GM20000 (cell line): ENCODE data around the gene DHRS13.
A peak's percentile ranks its signal among the peaks of the same experiment; 100 is the strongest.

Experiments used
- DNase-seq: peaks from one replicate; pipeline ENCODE4 v3.0.0; 2012; ENCODE audit warnings: low spot score
- TF ChIP-seq, protein P1 (sequence below): IDR thresholded peaks from 2 replicates; pipeline ENCODE4 v1.5.1; 2012; ENCODE audit warnings: mild to moderate bottlenecking, control low read depth; ENCODE audit errors: extremely low read depth, missing control alignments

DHRS13 gene

DNA sequence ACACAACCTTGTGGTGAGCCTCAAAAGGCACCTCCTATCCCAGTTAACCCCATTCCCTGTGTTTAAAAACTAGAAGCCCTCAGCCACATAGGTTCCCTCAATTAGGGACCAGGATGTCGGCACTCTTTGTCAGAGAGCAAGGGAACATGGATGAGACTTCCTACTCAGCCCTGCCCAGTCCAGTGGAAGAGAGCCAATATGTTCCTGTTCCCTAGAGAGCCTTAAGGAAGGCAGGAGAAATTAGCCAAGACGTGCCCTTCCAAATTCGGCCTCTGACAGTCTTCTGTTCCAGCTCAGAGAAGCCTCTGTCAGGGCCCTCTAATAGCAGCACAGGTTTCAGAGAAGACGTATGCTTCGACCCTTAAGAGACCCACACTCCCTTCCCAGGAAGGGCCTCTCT, 14.6 kb upstream of the DHRS13 start:
- TF ChIP-seq, protein P1, sequence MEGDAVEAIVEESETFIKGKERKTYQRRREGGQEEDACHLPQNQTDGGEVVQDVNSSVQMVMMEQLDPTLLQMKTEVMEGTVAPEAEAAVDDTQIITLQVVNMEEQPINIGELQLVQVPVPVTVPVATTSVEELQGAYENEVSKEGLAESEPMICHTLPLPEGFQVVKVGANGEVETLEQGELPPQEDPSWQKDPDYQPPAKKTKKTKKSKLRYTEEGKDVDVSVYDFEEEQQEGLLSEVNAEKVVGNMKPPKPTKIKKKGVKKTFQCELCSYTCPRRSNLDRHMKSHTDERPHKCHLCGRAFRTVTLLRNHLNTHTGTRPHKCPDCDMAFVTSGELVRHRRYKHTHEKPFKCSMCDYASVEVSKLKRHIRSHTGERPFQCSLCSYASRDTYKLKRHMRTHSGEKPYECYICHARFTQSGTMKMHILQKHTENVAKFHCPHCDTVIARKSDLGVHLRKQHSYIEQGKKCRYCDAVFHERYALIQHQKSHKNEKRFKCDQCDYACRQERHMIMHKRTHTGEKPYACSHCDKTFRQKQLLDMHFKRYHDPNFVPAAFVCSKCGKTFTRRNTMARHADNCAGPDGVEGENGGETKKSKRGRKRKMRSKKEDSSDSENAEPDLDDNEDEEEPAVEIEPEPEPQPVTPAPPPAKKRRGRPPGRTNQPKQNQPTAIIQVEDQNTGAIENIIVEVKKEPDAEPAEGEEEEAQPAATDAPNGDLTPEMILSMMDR: no peak
- DNase-seq: no peak

DNA sequence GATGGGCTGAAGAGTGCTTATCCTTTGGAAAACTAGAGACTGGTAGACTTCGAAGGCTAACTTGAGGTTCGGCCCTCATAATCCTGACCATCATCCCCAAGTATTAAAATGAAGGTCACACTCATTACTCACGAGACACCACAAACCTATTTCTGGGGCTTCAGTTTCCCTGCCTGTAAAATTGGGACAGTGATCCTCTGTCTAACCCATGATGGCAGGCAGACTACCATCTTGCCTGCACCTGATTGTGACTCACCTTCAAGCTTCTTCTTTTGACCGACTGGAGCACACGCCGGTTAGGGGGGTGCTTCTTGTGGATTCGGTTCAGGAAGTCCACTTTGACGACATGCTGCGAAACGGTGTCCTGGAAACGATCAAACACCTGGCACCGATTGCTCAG, 14.2 kb upstream of the DHRS13 start:
- TF ChIP-seq, protein P1: no peak
- no peak for DNase-seq

DNA sequence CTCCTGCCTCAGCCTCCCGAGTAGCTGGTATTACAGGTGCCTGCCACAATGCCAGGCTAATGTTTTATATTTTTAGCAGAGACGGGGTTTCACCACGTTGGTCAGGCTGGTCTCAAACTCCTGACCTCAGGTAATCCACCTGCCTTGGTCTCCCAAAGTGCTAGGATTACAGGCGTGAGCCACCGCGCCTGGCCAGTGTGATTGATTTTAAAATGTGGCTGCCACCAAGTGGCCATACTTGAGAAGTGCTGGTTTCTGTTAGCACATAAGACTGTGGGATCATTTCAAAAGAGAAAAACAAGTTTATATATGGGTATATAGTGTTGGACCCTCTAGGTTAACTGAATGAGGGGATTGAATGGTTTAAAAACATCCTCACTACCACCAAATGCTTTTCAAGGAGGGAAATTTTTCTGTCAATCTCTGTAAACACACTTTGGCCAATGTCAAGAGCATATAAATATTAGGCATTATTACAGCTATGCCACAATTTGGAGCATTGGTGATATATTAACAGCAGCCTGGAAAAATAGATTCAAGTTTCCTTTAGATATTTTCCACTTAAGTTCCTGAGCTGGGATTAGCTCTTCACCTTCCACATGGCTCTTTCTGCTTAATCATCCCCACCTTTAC, 13.5 kb upstream of the DHRS13 start:
- TF ChIP-seq, protein P1: peak; percentile 41
- DNase-seq: peak; percentile 45

DNA sequence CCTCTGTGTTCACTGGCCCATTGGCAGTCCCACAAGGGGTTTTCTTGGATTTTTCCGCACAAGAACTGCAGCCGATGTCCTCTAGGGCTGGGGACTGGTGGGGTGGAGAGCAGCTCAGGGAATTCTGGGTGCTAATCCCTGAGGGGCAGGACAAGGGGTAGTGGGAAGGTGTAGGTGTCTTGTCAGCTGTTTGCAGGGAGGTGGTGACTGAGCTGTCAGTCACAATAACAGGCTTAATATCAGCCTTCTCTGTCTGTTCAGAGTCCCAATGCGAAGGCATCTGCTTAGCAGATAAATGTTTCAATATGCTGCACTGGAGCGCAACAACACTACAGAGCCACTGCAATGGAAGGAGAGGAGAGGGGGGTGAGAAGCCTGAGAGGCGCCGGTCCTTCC, 10.1 kb upstream of the DHRS13 start:
- no peak for DNase-seq
- TF ChIP-seq, protein P1: no peak

DNA sequence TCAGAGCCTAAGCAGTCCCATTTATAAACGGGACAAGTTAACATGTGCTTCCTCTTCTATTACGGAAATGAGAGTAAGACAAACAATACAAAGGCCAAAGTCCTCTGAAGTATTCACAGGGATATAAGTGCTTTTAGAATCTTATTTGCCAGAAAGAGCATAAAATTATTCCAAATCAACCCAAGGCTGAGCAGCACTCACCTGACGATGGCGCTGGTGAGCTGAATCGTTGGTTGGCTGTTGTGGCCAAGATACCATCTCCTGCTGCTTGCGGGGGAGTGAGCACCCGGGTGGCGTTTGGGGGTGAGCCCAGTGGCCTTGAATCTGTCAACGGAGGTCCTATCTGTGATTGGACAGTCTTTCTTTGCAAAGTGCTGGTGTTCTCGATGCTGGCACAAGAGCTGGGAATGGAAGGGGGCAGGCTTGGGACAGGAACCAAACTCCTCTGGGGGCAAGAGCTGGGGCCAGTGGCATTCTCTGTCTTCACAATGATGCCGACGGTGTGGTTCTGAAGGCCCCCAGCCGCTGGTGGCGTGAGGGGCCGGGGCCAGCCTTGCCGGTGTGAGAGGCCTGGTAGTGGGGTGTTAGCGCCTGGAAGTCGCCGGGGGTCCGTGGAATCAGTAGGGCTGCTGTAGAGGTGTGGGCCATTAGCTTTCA, 9.5 kb upstream of the DHRS13 start:
- DNase-seq: no peak

DNA sequence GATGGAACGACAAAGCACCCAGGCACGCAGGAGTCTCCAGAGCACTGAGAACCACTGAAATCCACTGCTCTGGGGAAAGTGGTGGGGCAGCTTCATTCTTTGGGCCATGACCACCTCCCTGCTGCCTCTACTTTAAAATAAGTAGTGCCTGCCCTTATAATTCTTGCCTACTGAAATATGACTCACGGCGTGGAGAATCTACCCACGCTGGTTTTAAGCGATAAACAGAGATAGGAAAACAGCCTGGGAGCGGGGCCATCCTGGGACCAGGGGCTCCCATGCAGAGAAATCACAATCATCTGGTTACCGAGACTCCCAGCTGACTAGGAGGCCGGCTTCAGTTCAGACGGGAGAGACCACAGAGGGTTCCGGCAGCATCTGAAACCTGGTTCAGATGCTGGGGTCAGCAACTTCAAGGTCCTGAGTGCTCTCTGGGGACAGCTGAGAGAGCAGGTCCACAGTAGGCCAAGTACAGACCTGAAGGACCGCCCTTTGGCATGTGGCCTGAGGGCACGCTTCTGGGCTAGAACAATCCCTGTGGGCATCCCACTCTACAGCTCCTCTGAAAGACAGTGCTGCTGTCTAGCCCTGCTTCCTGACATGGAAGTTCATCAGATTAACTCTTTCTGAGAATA, 8.6 kb upstream of the DHRS13 start:
- no peak for DNase-seq
- TF ChIP-seq, protein P1: no peak

More for the DNA sequence above, 9.5 kb upstream of the DHRS13 start:
- TF ChIP-seq, protein P1: no peak

DNA sequence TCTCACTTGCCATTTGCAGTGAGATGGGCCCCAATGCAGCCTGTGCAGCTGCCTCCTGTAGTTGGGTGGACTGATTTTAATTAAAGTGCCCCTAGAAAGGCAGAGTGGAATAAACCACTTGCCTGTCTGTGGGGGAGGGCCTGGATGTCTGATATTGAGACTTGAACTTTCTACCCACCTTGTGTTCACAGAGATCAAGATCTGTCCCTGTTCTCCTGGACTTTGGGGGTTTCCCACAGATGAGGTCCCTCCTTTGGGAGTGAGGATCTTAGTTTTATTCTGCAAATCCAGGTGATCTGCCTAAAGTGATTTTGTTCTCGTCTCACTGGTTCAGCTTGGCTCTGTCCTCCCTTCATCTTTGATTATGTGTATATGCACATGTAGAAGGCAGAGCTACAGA, 7.7 kb upstream of the DHRS13 start:
- DNase-seq: no peak
- TF ChIP-seq, protein P1: no peak
